ENCODE data around the gene PCSK7.

GRCh38 chr11:117223741-117224689 lies 7.9 kb downstream of the PCSK7 start:
- TF ChIP-seq PKNOX1 (IDR thresholded peaks at IDR 0.05), result no peak
- TF ChIP-seq LEF1 (IDR thresholded peaks at IDR 0.05; ENCODE audit: borderline replicate concordance), result no peak
- no peak for TF ChIP-seq FOXK2 (IDR thresholded peaks at IDR 0.05)
- no peak for TF ChIP-seq ARNT (IDR thresholded peaks at IDR 0.05)
- TF ChIP-seq HDGF (IDR thresholded peaks at IDR 0.05; ENCODE audit: borderline replicate concordance), result no peak
- no peak for TF ChIP-seq CTBP1 (IDR thresholded peaks at IDR 0.05; ENCODE audit: borderline replicate concordance)
- no peak for TF ChIP-seq TARDBP (IDR thresholded peaks at IDR 0.05)
- TF ChIP-seq FOXA1 (IDR thresholded peaks at IDR 0.05), result no peak
- TF ChIP-seq SP1 (IDR thresholded peaks at IDR 0.05), result no peak
- no peak for TF ChIP-seq ZNF384 (IDR thresholded peaks at IDR 0.05)
- TF ChIP-seq BHLHE40 (IDR thresholded peaks at IDR 0.05; ENCODE audit: borderline replicate concordance), result no peak
- no peak for TF ChIP-seq FOXM1 (IDR thresholded peaks at IDR 0.05; ENCODE audit: borderline replicate concordance)
